DMS 273 (cell line): ENCODE data around the gene SYNPO2L.
"Not testable (repeated sequence)": the region's sequence is repeated elsewhere in the genome, so short reads cannot be mapped to it uniquely, and the experiment has no call there.

Source experiments
- DNase-seq: peaks from one replicate; lab custom pipeline; 2025; ENCODE audit not compliant: unreplicated experiment; lab: John Stamatoyannopoulos, UW

Gene SYNPO2L, protein sequence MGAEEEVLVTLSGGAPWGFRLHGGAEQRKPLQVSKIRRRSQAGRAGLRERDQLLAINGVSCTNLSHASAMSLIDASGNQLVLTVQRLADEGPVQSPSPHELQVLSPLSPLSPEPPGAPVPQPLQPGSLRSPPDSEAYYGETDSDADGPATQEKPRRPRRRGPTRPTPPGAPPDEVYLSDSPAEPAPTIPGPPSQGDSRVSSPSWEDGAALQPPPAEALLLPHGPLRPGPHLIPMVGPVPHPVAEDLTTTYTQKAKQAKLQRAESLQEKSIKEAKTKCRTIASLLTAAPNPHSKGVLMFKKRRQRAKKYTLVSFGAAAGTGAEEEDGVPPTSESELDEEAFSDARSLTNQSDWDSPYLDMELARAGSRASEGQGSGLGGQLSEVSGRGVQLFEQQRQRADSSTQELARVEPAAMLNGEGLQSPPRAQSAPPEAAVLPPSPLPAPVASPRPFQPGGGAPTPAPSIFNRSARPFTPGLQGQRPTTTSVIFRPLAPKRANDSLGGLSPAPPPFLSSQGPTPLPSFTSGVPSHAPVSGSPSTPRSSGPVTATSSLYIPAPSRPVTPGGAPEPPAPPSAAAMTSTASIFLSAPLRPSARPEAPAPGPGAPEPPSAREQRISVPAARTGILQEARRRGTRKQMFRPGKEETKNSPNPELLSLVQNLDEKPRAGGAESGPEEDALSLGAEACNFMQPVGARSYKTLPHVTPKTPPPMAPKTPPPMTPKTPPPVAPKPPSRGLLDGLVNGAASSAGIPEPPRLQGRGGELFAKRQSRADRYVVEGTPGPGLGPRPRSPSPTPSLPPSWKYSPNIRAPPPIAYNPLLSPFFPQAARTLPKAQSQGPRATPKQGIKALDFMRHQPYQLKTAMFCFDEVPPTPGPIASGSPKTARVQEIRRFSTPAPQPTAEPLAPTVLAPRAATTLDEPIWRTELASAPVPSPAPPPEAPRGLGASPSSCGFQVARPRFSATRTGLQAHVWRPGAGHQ

DNA sequence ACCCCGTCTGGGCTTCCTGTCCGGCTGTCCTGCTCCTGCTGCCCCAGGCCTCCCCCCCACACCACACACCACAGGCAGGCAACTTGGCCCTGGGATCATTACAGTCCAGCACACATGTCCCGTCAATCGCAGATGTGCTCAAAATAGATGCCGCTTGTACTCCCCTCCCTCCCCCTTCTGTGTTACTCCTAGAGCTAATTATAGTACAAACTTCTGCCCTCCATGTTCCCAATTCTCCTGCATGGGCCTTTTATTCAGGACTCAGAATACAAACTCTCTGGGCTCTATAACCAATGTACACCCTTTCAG is at the start of gene SYNPO2L:
SYNPO2L (minus strand) TSS at position 40 of the 309 bp plus-strand sequence. CDS start 107 bp downstream, outside the sequence.
- no peak for DNase-seq

DNA sequence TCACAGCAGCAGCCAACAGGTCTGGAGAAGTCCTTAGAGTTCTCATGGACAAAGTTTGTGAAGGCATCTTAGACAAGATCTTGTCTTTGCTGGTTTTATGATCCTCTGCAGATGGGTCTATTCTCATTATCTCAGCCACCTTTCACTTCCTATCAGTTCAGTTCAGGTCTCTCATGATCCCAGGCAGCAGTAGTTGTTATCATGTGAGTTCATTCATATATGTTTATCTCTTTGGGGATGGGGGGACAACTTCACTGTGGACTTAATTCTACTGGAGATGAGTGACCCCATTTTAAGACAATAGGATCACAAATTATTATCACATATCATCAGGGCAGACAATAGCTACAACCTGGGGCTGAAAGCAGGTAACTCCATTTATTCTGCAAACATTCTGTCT is 48.1 kb upstream of the SYNPO2L start:
- DNase-seq = not testable (repeated sequence)

DNA sequence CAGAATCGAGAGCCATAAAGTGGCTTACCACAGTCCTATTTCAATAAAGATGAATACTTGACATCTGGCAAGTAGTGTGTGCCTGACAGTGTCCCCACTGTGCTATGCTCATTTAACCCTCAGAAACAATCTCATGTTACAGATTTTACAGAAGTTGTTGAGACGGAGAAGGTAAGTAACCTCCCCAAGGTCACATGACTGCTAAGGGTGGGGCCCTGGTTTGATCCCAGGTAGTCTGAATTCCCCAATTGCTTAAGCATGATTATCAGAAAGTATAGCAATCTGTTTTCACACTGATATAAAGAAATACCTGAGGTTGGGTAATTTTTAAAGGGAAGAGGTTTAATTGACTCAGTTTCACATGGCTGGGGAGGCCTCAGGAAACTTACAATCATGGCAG is 43.0 kb upstream of the SYNPO2L start:
- not testable (repeated sequence) for DNase-seq

DNA sequence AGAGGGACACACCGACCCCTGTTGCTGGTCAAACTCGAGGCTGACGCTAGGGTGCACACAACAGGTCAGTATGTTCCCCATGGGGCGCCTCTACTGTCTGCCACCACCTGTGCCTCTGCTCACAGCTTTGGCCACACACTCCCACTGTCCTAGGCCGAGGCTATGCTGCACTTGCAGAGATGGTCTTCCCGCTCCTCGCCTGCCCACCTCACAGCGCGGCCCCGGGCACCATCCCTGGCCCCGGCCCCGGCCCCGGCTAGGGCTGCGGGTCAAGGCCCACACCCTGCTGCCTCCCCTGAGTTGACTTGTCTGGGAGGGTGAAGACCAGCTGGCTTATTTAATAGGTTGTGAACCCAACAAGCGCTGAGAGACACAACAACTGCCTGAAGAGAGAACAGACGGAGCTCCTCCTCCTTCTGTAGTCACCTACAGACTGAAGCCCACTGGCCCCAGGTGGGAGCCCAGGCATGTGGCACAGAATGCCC is 41.9 kb upstream of the SYNPO2L start, which contains the start of gene AGAP5:
AGAP5 (minus strand) TSS at position 435 of the 485 bp plus-strand sequence; CDS start at position 81, 354 bp downstream.
- not testable (repeated sequence) for DNase-seq

DNA sequence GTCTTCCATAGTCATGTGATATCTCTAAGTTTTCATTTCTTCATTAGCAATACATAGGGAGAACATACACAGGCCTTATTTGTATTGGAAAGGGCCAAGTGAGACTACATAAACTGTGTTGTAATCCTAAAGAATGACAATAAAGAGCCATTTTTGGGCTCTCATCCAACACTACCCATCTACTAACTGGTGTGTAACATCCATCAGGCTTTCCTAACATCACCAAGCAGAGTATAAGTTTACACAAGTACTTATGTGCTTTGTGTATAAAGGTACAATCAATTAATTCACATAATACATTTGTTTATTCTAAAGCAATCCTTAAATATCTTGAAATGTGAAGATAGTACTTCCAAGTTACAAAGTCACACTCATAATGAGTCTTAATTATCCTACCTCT is 39.5 kb upstream of the SYNPO2L start:
- DNase-seq = not testable (repeated sequence)

DNA sequence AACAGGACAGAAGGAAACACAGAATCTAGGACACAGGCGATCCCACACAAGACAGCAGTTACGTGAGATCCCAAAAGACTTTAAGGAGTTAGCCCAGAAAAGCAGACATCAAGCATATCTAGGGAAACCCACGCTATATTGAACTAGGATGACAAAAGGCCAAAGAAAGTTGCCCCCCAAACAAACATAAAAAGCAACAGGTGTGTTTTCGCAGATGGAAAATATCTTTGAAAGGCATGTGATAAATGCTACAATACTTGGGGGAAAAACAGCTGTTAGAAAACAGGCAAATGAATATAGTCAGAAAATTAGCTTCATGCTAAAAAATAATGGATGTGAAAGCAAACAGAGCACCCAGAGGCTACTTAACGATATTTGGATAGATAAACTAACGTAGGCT is 34.9 kb upstream of the SYNPO2L start:
- DNase-seq = not testable (repeated sequence)

DNA sequence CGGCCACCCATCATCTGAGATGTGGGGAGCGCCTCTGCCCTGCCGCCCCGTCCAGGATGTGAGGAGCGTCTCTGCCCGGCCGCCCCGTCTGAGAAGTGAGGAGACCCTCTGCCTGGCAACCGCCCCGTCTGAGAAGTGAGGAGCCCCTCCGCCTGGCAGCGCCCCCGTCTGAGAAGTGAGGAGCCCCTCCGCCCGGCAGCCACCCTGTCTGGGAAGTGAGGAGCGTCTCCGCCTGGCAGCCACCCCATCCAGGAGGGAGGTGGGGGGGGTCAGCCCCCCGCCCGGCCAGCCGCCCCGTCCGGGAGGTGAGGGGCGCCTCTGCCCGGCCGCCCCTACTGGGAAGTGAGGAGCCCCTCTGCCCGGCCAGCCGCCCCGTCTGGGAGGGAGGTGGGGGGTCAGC is 33.8 kb upstream of the SYNPO2L start:
- DNase-seq = not testable (repeated sequence)

DNA sequence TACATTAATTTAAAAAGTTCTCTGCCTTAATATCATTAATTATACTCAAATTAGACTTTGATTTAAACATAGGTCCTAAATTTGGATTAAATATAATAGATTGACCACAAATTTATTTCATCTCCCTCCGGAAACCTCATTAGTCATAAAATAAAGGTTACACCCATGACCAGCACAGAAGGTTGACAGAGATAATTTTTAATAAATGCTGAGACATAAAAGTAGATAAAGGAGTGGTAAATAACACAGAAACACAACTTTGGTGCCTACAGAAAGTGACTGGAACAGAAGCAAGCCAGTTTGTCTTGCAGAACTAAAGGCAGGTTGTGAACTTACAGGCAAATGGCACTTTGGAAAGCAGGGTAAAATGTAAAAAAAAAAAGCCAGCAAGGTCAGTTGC is 31.8 kb upstream of the SYNPO2L start:
- DNase-seq = not testable (repeated sequence)

DNA sequence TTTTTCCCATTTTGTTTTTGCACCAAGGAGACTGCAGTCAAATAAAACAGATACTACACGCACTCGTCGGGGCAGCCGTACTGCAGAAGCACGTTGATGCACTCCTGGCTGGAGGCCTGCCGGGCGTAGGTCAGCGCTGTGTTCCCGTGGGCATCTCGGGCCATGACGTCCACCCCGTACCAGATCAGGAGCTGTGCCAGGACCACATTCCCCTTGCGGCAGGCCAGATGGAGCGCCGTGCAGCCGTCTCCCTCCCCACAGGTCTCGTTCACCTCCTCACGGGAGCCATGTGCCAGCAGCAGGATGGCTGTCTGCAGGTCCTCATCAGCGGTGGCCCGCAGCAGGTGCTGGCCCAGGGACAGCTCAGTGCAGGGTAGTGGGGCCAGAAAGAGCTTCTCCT is 18.7 kb upstream of the SYNPO2L start:
- DNase-seq = not testable (repeated sequence)

DNA sequence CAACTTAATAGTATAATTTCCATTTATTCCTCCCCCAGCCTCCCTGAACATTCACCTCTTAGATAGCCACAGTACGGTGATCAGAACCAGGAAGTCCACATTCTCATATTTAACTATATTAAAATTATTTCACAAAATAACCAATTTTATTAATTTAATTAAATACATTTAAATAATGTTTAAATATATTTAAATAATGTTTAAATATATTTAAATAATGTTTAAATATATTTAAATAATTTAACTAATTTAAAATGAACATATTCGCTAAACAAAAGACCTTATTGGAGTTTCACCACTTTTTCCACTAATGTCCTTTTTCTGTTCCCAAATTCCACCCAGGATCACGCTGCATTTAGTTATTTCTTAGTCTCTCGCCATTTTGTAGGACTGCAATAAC is 12.5 kb upstream of the SYNPO2L start:
- not testable (repeated sequence) for DNase-seq

DNA sequence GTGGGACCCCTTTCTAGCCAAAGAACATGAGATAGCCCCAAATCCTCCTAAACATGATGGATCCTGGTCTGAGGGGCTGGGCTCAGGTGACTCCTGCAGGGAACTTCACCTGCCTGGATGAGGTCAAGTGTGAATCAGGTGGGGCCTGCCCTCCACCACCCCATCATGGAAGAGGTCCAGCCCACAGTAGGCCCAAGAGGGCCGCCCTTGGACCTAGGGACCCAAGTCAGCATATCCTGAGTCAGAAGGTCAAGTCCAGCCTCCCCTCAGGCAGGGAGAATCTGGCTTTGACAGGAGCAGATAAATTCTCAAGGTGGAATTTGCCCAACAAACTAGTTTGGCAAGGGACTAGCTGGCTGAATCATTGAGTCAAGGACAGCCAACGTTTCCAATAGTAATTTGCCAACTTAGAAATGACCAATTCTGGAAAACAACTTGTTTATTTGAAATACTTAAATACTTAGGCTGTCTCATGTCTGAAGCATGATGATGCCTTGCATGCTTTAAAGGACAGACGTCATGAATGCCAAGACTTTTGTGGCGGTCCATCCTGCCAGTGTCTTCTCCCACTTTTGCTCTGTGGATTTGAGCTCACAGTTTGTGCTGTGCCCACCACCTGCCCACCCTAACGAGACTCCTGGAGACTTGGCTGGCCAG is 10.5 kb upstream of the SYNPO2L start:
- not testable (repeated sequence) for DNase-seq

DNA sequence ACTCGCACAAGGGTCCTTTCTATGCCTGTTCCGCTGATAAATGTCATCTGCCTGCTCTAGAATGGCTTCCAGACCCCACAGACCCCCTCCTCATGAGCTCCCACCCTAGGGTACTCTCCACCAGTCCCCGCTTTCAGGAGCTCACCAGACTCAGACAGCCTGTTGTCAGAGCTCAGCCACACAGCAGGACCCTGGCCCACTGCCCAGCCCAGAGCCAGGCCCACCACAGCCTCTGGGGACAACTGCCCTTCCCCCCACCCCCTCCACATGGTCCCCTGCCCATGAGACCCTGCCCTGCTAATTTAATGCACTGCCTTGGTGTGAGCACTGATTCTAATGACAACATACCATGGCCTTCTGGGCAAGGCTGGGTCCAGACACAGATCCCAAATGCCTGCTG is 9.8 kb upstream of the SYNPO2L start:
- DNase-seq = not testable (repeated sequence)

DNA sequence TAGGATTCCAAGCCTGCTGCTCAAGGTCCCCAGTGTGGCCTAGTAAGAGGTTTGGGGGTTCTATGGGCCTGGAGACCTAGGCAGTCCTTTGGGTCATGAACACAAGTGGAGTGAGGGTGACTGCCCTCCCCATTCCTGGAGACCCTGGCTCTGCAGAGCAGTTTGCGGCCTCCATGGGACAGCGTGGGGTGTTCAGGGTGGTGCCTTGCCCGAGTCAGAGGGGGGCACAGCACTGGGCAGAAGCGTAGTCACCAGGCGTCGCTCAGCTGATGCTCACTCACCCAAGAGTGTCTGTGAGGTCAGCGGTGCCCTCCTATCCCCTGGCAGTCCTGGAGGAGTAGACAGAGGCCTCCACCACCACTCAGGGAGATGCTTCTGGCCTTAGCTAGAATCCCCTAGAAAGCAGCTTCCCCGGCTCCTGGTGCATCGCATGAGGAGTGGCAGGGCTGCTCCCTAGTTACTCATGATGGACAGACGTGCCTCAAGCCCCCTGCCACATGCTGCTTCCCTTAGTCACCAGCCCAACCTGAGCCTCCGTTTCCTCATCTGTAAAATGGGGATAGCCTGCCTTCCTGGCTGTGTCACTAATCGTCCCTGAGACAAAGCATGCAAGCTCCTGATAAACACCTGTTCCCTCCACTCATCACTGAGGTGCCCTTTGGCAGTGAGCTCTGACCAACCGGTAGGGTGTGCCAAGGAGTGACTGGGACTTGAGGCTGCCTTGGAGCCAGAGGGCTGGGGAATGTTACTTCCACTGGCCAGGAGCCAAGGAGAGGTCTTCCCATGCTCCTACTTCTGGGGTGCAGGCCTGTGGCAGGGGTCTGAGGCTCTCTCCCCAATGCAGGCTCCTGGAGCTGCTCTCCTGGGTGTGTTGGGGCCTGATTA is 8.6 kb upstream of the SYNPO2L start:
- DNase-seq = peak; percentile 11

DNA sequence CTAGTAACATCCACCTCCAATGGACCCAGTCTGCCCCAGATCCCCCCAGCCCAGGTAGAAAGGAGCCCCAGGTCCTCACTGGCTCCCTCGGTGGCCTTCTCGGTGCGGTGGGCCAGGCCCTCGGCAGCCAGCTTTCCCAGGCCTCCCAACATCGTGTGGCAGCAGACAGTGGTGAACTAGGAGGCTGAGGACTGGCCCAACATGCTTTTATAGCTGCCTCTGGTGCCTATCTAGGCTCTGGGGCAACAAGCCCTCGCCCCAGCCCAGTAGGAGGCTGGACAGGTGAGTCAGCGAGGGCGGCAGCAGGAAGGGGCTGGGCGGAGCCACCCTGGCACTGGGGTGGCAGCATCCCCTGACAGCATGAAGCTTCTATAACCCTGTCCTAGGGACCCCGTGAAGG is 7.8 kb upstream of the SYNPO2L start:
- not testable (repeated sequence) for DNase-seq

DNA sequence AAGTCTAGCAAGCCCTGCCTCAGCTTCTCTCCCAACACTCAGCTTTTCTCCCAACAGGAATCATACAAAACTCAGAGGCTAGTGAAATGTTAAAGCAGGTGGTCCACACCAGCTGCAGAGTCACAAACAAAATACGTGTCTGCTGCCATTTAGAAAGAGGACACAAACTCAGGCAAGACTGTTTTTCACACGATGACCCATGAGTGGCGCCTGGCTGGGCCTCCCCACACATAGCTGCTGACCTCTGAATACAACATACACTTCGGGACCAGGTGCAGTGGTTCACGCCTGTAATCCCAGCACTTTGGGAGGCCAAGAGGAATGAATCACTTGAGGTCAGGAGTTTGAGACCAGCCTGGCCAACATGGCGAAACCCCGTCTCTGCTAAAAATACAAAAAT is 6.9 kb upstream of the SYNPO2L start:
- DNase-seq = not testable (repeated sequence)

DNA sequence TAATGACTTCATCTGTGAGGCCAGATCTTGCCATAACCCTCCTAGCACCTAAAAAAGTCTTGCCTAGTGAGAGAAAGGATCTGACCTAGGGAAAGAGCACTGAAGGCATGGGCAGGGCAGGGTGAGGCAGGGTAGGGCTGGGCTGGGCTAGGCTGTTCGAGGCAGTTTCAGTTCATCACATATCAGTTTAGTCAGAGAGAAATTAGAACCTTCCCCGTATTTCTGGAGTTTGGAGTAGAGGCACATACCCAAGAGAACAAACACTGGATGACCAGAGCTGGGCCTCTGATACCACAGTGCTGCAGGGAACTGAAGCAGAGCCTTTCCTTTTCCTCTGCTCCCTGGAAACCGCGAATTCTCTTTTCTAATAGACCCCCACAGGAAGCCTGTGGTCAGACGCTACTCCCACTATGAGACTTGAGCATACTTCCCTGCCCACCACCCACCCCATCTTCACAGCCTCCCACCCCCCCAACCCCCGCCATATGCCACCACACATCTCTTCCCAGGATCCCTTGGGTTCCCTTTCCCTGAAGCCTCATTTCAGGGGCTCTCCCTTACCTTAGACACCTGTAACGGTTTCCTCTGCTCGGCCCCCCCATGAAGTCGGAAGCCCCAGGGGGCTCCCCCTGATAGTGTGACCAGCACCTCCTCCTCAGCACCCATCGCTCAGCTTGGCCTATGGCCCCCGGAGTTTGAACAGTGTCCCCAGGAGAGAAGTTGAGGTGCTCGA is 406 bp downstream of the SYNPO2L start:
- no peak for DNase-seq

DNA sequence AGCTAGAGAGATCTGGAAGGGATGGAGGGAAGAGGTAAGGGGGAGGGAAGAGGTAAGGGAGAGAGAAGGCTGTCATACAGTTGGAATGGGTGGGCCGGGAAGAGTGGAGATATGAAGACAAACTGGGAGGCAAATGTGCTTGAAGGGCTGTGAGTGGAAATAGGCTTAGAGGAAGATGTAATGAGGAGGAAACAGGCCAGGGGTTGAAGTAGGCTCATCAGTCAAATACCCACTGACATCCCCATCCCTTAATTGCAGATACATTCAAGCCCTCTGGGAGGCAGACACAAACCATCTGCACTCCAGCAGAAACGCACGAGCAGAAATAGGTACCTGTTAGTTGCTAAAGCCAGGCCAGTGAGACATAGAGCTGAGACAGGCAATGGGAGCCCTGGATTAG is 2.1 kb downstream of the SYNPO2L start:
- peak; percentile 41 for DNase-seq

DNA sequence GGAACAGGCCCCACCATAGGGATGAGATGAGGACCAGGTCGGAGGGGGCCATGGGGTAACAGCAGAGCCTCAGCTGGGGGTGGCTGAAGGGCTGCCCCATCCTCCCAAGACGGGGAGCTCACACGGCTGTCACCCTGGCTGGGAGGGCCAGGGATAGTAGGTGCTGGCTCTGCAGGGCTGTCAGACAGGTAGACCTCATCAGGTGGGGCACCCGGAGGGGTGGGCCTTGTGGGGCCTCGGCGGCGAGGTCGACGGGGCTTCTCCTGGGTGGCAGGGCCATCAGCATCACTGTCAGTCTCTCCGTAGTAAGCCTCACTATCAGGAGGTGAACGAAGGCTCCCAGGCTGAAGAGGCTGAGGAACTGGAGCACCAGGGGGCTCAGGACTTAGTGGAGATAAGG is 2.6 kb downstream of the SYNPO2L start:
- DNase-seq = no peak

DNA sequence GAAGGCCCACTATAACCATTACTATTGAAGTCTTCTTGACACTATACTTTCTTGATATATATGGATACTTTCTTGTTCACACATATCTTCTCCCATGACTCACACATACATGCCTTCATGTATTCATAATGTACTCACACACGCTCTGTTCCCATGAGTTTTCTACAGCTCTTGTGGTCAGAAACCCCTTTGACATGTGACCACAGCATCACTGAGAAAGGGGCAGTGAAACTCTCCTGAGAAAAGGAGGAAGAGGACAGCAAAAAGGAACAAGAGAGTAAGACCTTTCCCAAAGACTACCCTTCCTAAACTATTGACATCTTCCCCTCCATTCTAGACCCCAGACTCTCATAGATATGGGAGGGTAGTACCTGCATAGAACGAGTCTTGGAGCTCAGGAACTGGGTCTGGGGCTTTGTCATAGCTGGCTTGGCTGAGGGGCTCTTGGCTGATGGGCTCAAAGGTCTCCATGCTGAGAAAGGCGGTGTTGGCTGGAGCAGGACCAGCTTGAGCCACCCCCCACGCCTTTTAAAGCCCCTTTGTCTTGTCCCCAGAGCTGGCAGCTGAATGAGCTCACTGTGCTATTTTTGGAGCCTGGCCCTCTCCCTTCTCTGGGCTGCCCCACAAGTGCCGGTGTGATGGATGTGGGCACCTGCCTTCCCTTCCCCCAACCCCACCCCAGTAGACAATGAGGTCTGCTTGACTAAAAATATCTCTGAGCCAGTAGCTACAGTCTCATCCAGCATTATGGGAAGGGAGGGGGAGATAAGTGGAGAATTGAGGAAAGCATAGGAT is 5.1 kb downstream of the SYNPO2L start:
- no peak for DNase-seq
